Gastroesophageal sphincter (tissue), 3 donors: ENCODE data around the gene SYT7.

Experiments used
- CTCF ChIP-seq, 4 experiments: fragments of 200-600 bp in 2 of 4; fragments of 450-650 bp in 2 of 4; sonication (generic) in 1 of 4; IDR thresholded peaks; one replicate each; pipeline ENCODE4 v1.5.1; 2017 to 2019; ENCODE audit warnings: antibody characterized with exemption in 4 of 4, mild to moderate bottlenecking in 2 of 4, moderate library complexity in 2 of 4
- POLR2AphosphoS5 ChIP-seq: sonication (generic); formaldehyde crosslinking; IDR thresholded peaks from one replicate; pipeline ENCODE4 v1.6.1; 2017; ENCODE audit warnings: antibody characterized with exemption

DNA sequence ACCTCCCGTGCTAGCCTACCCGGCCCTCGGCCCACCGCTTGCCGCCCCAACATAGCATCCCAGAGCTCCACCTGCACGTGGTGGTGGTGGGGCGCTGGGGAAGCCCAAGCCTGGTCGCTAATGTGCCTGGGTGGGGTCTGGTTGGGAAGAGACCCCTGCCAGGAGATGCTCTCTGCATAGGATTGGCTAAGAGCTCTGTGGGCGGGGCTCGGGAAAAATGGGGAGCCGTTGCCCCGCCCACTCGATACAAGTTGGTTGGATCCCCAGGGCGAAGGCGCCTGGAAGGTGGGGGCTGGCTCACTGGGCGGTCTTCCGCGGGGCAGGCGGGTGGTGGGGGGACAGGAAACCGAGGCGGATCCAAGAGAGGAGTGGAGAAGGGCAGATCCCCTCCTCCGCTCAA, 64.7 kb downstream of the SYT7 start:
- TF ChIP-seq CTCF (IDR thresholded peaks at IDR 0.05) (no peak), POLR2AphosphoS5 (no peak)
